ENCODE results near the gene SH3BP4.

DNA sequence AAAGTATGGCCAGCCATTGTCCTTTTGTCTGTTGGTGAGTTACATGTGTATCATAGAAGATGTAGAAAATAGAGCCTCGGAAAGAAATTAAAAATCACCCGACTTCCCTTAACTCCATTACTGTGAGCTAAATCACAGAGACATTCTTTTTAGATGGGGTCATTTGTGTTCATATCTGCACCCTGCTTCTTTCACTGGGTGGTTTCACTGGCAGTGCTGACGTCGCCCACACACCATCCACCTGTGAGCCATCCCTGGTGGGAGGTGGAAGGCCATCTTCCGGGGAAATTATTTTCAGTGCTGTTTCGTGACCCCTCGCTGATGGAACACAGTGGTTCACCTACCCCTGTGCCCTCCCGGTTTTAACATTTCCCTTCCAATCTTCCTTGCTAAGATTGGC is 21.2 kb downstream of the SH3BP4 start:
- TF ChIP-seq CTCF (IDR thresholded peaks at IDR 0.05; ENCODE audit: low read depth, low read length, poor library complexity, severe bottlenecking) (no peak), EZH2phosphoT487 (IDR thresholded peaks at IDR 0.05; ENCODE audit: borderline replicate concordance, low read length) (no peak)
